Suprapubic skin (tissue), 4 donors: Measurements from ENCODE around the gene TLR10. TPM values are rescaled to one million over a fixed set of nuclear protein-coding genes. Genes with fewer than 3 reads are reported as not detected.

Source experiments
- DNase-seq, 2 donors: peaks; one replicate each; pipeline ENCODE4 v3.0.0-alpha.2; 2019; ENCODE audit warnings: low spot score in 2 of 2
- H3K27ac ChIP-seq: fragments of 200-600 bp; sonication (generic); one replicate; pipeline ENCODE4 v1.5.1; 2019
- H3K27me3 ChIP-seq: fragments of 200-600 bp; sonication (generic); one replicate; pipeline ENCODE4 v1.5.1; 2019
- H3K36me3 ChIP-seq: fragments of 200-600 bp; sonication (generic); one replicate; pipeline ENCODE4 v1.5.1; 2019
- H3K4me1 ChIP-seq: fragments of 200-600 bp; sonication (generic); one replicate; pipeline ENCODE4 v1.5.1; 2019
- H3K4me3 ChIP-seq: fragments of 200-600 bp; sonication (generic); one replicate; pipeline ENCODE4 v1.5.1; 2019; ENCODE audit warnings: mild to moderate bottlenecking
- H3K9me3 ChIP-seq: fragments of 200-600 bp; sonication (generic); one replicate; pipeline ENCODE4 v1.5.1; 2019
- CTCF ChIP-seq, 2 donors: fragments of 200-600 bp in 1 of 2; fragments of 450-650 bp in 1 of 2; sonication (generic) in 1 of 2; IDR thresholded peaks; one replicate each; pipeline ENCODE4 v1.5.1; 2016 to 2019; ENCODE audit warnings: antibody characterized with exemption in 2 of 2, mild to moderate bottlenecking in 1 of 2, moderate library complexity in 1 of 2
- EP300 ChIP-seq: sonication (generic); formaldehyde crosslinking; IDR thresholded peaks from one replicate; pipeline ENCODE4 v1.6.1; 2017; ENCODE audit warnings: antibody characterized with exemption
- POLR2A ChIP-seq, 2 donors: fragments of 450-650 bp; IDR thresholded peaks; one replicate each; pipeline ENCODE4 v1.6.1; 2017; ENCODE audit warnings: antibody characterized with exemption in 2 of 2, mild to moderate bottlenecking in 2 of 2, moderate library complexity in 2 of 2
- POLR2AphosphoS5 ChIP-seq, 3 donors: sonication (generic); formaldehyde crosslinking; IDR thresholded peaks; one replicate each; pipeline ENCODE4 v1.6.1; 2017; ENCODE audit warnings: antibody characterized with exemption in 3 of 3
- WGBS: methylation state at CpG from one replicate; pipeline ENCODE4 v1.1.5; 2018; 5-methylcytosine and 5-hydroxymethylcytosine counted together
- total RNA-seq, 4 donors: library from RNA; depleted of rRNA; stranded (reverse); fragments of >200 nt; gene quantifications; one replicate each; pipeline ENCODE4 v1.1.0, GENCODE V29; 2016

TLR10 gene
- total RNA-seq, 4 donors from 2014 or later = 0.16 to 0.17 TPM; not detected in 2

- peak; percentile 86 to 88 for DNase-seq
- Histone ChIP-seq H3K4me3 (no peak overlapping the region), H3K27me3 (no peaks in the 10 kb centered on the region), H3K27ac (peak overlapping the region; percentile 73), H3K4me1 (peaks cover 11% of the 10 kb centered on the region), H3K36me3 (no peaks in the 10 kb centered on the region), H3K9me3 (no peaks in the 10 kb centered on the region)
- TF ChIP-seq POLR2A (IDR thresholded peaks at IDR 0.05) (no peak), EP300 (no peak), POLR2AphosphoS5 (IDR thresholded peaks at IDR 0.05) (peak in 1 of 3 donors; percentile 38)
- 42% methylated on average over 19 of the region's 19 CpGs for WGBS
Observed at GRCh38 chr4:38752941-38753806, 29.6 kb downstream of the TLR10 start.

GRCh38 chr4:38752372-38752940 lies 30.3 kb downstream of the TLR10 start:
- Histone ChIP-seq H3K4me3 (no peak overlapping the region), H3K36me3 (no peaks in the 10 kb centered on the region), H3K4me1 (peaks cover 11% of the 10 kb centered on the region), H3K27me3 (no peaks in the 10 kb centered on the region), H3K9me3 (no peaks in the 10 kb centered on the region), H3K27ac (peak overlapping the region; percentile 73)
- no peak for DNase-seq
- 55% methylated on average over 8 of the region's 8 CpGs for WGBS
- TF ChIP-seq EP300 = no peak

- Histone ChIP-seq H3K27me3 (no peaks in the 10 kb centered on the region), H3K36me3 (no peaks in the 10 kb centered on the region), H3K4me1 (peaks cover 11% of the 10 kb centered on the region), H3K4me3 (no peak overlapping the region), H3K27ac (no peak overlapping the region), H3K9me3 (no peaks in the 10 kb centered on the region)
- 88% methylated on average over 13 of the region's 13 CpGs for WGBS
- TF ChIP-seq POLR2A (IDR thresholded peaks at IDR 0.05) (no peak), EP300 (no peak), CTCF (IDR thresholded peaks at IDR 0.05) (no peak), POLR2AphosphoS5 (IDR thresholded peaks at IDR 0.05) (no peak)
- DNase-seq = no peak
Observed at GRCh38 chr4:38751341-38752010, 31.3 kb downstream of the TLR10 start.

GRCh38 chr4:38749336-38749735 lies 33.5 kb downstream of the TLR10 start:
- DNase-seq = no peak
- Histone ChIP-seq H3K27me3 (no peaks in the 10 kb centered on the region), H3K27ac (no peak overlapping the region), H3K9me3 (no peaks in the 10 kb centered on the region), H3K4me3 (no peak overlapping the region), H3K36me3 (no peaks in the 10 kb centered on the region), H3K4me1 (peaks cover 11% of the 10 kb centered on the region)
- 66% methylated on average over 4 of the region's 4 CpGs for WGBS
- no peak for TF ChIP-seq POLR2A (IDR thresholded peaks at IDR 0.05)
- no peak for TF ChIP-seq CTCF (IDR thresholded peaks at IDR 0.05)
- TF ChIP-seq EP300 = no peak
- TF ChIP-seq POLR2AphosphoS5 (IDR thresholded peaks at IDR 0.05) = no peak

GRCh38 chr4:38747629-38748028 lies 35.2 kb downstream of the TLR10 start:
- no peak for DNase-seq
- H3K27me3 ChIP-seq = no peaks in the 10 kb centered on the region
- H3K4me1 ChIP-seq = peaks cover 7% of the 10 kb centered on the region
- H3K4me3 ChIP-seq = no peak overlapping the region
- H3K27ac ChIP-seq = no peak overlapping the region
- no peaks in the 10 kb centered on the region for H3K9me3 ChIP-seq
- TF ChIP-seq CTCF (IDR thresholded peaks at IDR 0.05) = no peak
- no peak for TF ChIP-seq POLR2A (IDR thresholded peaks at IDR 0.05)
- no peak for TF ChIP-seq POLR2AphosphoS5 (IDR thresholded peaks at IDR 0.05)
- no peak for TF ChIP-seq EP300
- no peaks in the 10 kb centered on the region for H3K36me3 ChIP-seq

GRCh38 chr4:38745881-38746280 lies 36.9 kb downstream of the TLR10 start:
- Histone ChIP-seq H3K4me3 (no peak overlapping the region), H3K4me1 (no peaks in the 10 kb centered on the region), H3K36me3 (no peaks in the 10 kb centered on the region), H3K9me3 (no peaks in the 10 kb centered on the region), H3K27ac (no peak overlapping the region), H3K27me3 (no peaks in the 10 kb centered on the region)
- WGBS = 92% methylated on average over 5 of the region's 5 CpGs
- DNase-seq = no peak
- no peak for TF ChIP-seq CTCF (IDR thresholded peaks at IDR 0.05)
- no peak for TF ChIP-seq POLR2A (IDR thresholded peaks at IDR 0.05)
- TF ChIP-seq EP300 = no peak
- TF ChIP-seq POLR2AphosphoS5 (IDR thresholded peaks at IDR 0.05) = no peak
